Glutamatergic neuron (in vitro differentiated cells): Measurements from ENCODE around the gene GAST. TPM values are rescaled to one million over a fixed set of nuclear protein-coding genes. Genes with fewer than 3 reads are reported as not detected.

Experiments
- DNase-seq: peaks from one replicate; pipeline ENCODE4 v3.0.0; 2022
- H3K27ac Mint-ChIP-seq: one replicate; pipeline ENCODE4 v1.8.0; 2020; ENCODE audit warnings: mild to moderate bottlenecking, mixed read lengths, inconsistent platforms; ENCODE audit not compliant: unreplicated experiment
- H3K27me3 Mint-ChIP-seq: one replicate; pipeline ENCODE4 v1.8.0; 2020; ENCODE audit warnings: mild to moderate bottlenecking, moderate library complexity, mixed read lengths, inconsistent platforms; ENCODE audit not compliant: unreplicated experiment
- H3K36me3 Mint-ChIP-seq: one replicate; pipeline ENCODE4 v1.8.0; 2020; ENCODE audit warnings: mild to moderate bottlenecking, mixed read lengths, inconsistent platforms; ENCODE audit not compliant: unreplicated experiment
- H3K4me1 Mint-ChIP-seq: one replicate; pipeline ENCODE4 v1.8.0; 2020; ENCODE audit warnings: mild to moderate bottlenecking, low read depth, mixed read lengths, inconsistent platforms; ENCODE audit not compliant: unreplicated experiment
- H3K4me3 Mint-ChIP-seq: one replicate; pipeline ENCODE4 v1.8.0; 2020; ENCODE audit warnings: mild to moderate bottlenecking, mixed read lengths, inconsistent platforms; ENCODE audit not compliant: unreplicated experiment
- H3K9me3 Mint-ChIP-seq: one replicate; pipeline ENCODE4 v1.8.0; 2020; ENCODE audit warnings: mild to moderate bottlenecking, moderate library complexity, mixed read lengths, inconsistent platforms; ENCODE audit not compliant: unreplicated experiment
- CTCF ChIP-seq: fragments of 200-600 bp; sonication (generic); IDR thresholded peaks from one replicate; pipeline ENCODE4 v1.5.0; 2021; ENCODE audit not compliant: partially characterized antibody, unreplicated experiment
- total RNA-seq: library from RNA; stranded (reverse); fragmentation: NEBNext Ultra II Directional; extraction: Animal tissue kit (Norgen Biotek cat#: 25700); gene quantifications from one replicate; pipeline ENCODE4 v1.2.1, GENCODE V29; 2021; ENCODE audit not compliant: unreplicated experiment

The GAST gene
- total RNA-seq, 1 donor from 2014 or later = not detected

DNA sequence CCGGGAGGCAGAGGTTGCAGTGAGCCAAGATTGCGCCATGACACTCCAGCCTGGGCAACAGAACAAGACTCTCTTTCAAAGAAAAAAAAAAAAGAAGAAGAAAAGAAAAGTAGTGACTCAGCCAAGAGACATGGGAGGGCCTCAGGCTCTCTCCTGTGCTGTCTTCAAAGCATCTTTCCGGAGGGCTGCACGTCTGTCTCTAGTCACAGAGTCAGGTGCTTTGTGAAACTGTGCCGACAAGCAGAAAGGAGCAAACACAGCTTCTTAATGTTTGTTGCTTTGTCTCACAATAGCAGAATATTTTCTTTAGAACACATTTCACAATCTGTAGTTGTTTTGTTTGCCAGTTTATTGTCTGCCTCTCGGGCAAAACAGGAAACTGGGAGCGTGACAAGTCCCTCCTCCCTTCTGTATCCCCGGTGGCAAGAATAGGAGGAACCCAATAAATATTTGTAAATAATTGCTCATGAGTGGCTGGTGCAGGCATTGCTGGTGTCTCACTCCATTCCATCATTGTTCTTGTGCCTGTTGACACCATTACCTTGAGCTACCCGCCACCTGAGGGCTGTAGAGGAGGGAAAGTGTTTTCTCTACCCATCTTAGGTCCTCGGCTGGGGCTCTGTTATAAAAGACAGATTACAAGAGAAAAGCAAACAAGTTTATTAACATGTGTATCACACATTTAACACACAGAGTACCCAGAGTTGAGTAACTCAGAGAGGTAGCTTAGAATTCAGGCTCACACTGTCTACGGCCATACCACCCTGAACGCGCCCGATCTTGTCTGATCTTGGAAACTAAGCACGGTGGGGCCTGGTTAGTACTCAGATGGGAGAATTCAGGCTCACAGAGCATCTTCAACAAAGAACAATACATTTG is 5.5 kb downstream of the GAST start:
- H3K36me3 Mint-ChIP-seq = no peaks in the 10 kb centered on the region
- no peak overlapping the region for H3K27ac Mint-ChIP-seq
- TF ChIP-seq CTCF = no peak
- H3K4me1 Mint-ChIP-seq = no peaks in the 10 kb centered on the region
- DNase-seq = no peak
- H3K27me3 Mint-ChIP-seq = peaks cover 4% of the 10 kb centered on the region
- no peak overlapping the region for H3K4me3 Mint-ChIP-seq
- peaks cover 2% of the 10 kb centered on the region for H3K9me3 Mint-ChIP-seq

GRCh38 chr17:41718287-41718645 is 6.1 kb downstream of the GAST start:
- no peak for DNase-seq
- Mint-ChIP-seq H3K4me1 (no peaks in the 10 kb centered on the region), H3K9me3 (peaks cover 2% of the 10 kb centered on the region), H3K27me3 (peaks cover 4% of the 10 kb centered on the region), H3K4me3 (no peak overlapping the region), H3K27ac (no peak overlapping the region), H3K36me3 (no peaks in the 10 kb centered on the region)
- no peak for TF ChIP-seq CTCF

DNA sequence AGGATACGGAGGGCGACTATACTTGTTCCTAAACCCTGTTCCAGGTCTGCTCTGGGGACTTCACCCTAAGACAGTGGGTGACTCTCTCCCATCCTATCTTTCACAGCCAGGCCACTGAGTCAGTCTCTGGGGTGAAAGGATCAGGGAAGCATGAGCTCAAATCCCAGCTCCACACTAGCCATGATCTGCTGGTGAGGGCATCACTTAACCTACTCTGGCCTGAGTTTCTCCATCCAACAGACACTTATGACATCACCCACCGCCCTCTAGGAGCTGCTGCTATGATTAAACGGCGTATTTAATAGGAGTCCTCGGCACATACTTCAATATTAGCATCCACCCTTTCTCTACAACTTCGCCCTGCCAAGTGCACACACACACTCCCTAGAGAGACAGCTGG is 10.1 kb downstream of the GAST start:
- H3K9me3 Mint-ChIP-seq = peaks cover 3% of the 10 kb centered on the region
- no peak for DNase-seq
- no peak for TF ChIP-seq CTCF
- H3K27ac Mint-ChIP-seq = no peak overlapping the region
- no peaks in the 10 kb centered on the region for H3K4me1 Mint-ChIP-seq
- no peak overlapping the region for H3K4me3 Mint-ChIP-seq
- peaks cover 12% of the 10 kb centered on the region for H3K27me3 Mint-ChIP-seq
- H3K36me3 Mint-ChIP-seq = no peaks in the 10 kb centered on the region

DNA sequence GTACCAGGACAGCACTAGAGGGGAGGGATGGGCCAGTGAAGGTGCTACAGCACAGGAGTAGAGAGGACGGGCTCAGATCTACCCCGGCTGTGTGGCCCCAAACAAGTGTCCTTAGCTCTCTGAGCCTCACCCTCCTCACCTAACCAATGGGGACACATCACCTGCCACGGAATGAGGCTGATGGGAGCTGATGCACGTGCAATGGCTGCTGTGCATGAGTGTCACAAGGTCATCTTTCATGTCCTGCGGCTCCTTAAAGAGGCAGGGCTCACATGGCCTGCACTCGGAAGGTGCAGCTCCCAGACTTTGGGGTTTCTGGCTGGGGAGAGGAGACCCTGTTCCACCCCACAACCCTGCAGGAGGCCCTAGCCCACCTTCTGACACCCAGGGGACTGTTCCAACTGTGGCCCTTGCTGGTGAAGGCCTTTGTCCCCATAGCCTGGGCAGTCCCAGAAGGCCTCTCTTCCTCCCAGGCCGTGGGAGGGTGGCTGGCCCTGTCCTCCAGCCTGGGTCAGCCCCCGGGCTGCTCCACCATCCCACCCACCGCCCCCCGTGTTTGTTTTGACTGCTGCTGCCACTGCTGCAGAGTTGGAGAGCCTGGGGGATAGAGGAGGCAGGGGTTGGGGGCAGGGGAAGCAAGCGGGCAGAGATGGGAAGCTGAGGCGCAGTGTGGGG is 11.8 kb downstream of the GAST start:
- Mint-ChIP-seq H3K9me3 (peaks cover 3% of the 10 kb centered on the region), H3K36me3 (no peaks in the 10 kb centered on the region), H3K27ac (no peak overlapping the region), H3K4me3 (no peak overlapping the region), H3K27me3 (peaks cover 13% of the 10 kb centered on the region), H3K4me1 (peaks cover 5% of the 10 kb centered on the region)
- DNase-seq = no peak
- no peak for TF ChIP-seq CTCF
